Skeletal muscle tissue (tissue), 4 donors: ENCODE measurements around the gene JMJD1C. TPM values are rescaled to one million over a fixed set of nuclear protein-coding genes. Genes with fewer than 3 reads are reported as not detected.

Experiments
- H3K27ac ChIP-seq: one replicate; pipeline ENCODE4 v1.7.0; 2013; ENCODE audit warnings: mild to moderate bottlenecking, low read depth, low read length, inconsistent platforms
- H3K27me3 ChIP-seq, 3 donors: one replicate each; pipeline ENCODE4 v1.7.0; 2013; ENCODE audit warnings: low read length in 3 of 3; ENCODE audit not compliant: control insufficient read depth in 3 of 3, insufficient read depth in 3 of 3
- H3K36me3 ChIP-seq, 3 donors: one replicate each; pipeline ENCODE4 v1.7.0; 2013; ENCODE audit warnings: low read length in 3 of 3; ENCODE audit not compliant: control insufficient read depth in 3 of 3, insufficient read depth in 3 of 3
- H3K4me1 ChIP-seq, 3 donors: one replicate each; pipeline ENCODE4 v1.7.0; 2013; ENCODE audit warnings: low read length in 3 of 3, mild to moderate bottlenecking in 3 of 3; ENCODE audit not compliant: control insufficient read depth in 3 of 3, insufficient read depth in 3 of 3
- H3K4me3 ChIP-seq, 3 donors: one replicate each; pipeline ENCODE4 v1.7.0; 2013; ENCODE audit warnings: low read length in 3 of 3
- H3K9ac ChIP-seq, 3 donors: one replicate each; pipeline ENCODE4 v1.7.0; 2013; ENCODE audit warnings: low read length in 3 of 3, mild to moderate bottlenecking in 3 of 3, moderate library complexity in 2 of 3, low read depth in 1 of 3
- H3K9me3 ChIP-seq, 3 donors: one replicate each; pipeline ENCODE4 v1.7.0; 2013; ENCODE audit warnings: low read length in 3 of 3; ENCODE audit not compliant: control insufficient read depth in 3 of 3
- total RNA-seq: library from RNA; depleted of rRNA; stranded (reverse); fragments of >200 nt; gene quantifications from one replicate; pipeline ENCODE4 v1.2.3, GENCODE V29; 2014
- donor health status: Osteomylitis.

JMJD1C gene
- total RNA-seq, 1 donor from 2014 or later, result 90.8 TPM

DNA sequence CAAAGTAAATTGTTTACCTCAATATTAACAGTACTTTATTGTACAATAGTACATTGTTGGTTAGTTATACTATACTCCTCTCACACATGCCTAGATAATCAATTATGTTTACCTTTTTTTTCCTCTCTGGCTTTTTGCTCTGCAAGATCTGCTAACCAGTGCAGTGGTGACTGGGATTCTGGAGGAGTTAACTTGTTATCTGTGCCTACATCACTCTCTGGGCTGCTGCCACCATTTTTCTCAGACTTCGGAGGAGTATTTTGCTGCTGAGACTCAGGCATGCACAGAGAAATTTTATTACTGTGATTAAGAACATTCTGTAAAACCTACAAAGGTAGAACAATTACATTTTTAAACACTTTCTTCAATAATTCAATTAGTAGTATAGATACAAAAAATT lies 273.0 kb downstream of the JMJD1C start:
- Histone ChIP-seq H3K4me3 (no peak overlapping the region), H3K36me3 (peaks cover 27 to 49% (median 46%) of the 10 kb centered on the region in 3 donors), H3K27ac (no peak overlapping the region), H3K27me3 (no peaks in the 10 kb centered on the region), H3K4me1 (peaks cover 0 to 2% (median 0%) of the 10 kb centered on the region in 3 donors), H3K9me3 (no peaks in the 10 kb centered on the region), H3K9ac (no peak overlapping the region)

DNA sequence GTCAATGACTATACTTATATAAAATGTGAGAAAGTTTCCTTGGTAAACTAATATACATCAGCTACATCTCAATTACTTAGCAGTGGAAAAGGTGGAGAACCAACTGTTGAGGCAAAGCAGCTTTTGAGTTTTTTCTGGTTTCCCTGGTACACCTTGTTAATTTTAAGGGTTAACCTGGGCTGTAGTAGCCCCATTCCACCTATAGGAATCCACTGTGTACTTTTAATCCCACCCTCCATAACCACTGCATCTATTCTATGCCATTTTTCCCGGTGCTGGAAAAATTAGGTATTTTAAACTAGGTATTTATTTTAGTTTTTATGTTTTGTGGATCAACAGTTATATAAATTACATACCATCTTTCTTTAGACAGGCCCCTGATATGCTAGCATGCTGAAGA lies 290.2 kb downstream of the JMJD1C start:
- Histone ChIP-seq H3K9ac (no peak overlapping the region), H3K27me3 (no peaks in the 10 kb centered on the region), H3K9me3 (no peaks in the 10 kb centered on the region), H3K4me1 (no peaks in the 10 kb centered on the region), H3K36me3 (peaks cover 7 to 33% (median 29%) of the 10 kb centered on the region in 3 donors), H3K27ac (no peak overlapping the region), H3K4me3 (no peak overlapping the region)

DNA sequence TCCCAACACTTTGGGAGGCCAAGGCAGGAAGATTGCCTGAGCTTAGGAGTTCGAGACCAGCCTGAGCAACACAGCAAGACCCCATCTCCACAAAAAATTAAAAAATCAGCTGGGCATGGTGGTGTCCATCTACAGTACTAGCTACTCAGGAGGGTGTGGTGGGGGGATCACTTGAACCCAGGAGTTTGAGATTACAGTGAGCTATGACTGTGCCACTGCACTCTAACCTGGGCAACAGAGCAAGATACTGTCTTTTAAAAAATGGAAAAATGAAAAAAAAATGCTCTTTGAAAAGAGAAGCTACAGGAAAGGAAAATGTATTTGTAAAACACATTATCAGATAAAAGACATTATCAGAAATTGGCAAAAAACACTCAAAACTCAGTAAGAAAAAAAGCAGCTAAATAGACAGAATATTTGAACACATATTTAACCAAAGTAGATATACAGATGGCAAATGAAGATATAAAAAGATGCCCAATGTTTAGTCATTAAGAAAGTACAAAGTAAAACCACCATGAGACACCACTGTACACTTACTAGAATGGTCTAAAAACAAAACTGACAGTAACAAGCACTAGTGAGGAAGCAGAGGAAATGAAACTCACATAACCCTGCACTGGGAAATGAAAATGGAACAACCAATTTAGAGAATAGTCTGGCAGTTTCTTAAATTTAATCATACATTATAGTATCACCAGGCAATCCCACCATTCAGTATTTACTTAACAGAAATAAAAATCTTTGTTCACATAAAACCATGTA lies 292.1 kb downstream of the JMJD1C start:
- no peaks in the 10 kb centered on the region for H3K27me3 ChIP-seq
- no peaks in the 10 kb centered on the region for H3K4me1 ChIP-seq
- no peak overlapping the region for H3K9ac ChIP-seq
- H3K4me3 ChIP-seq, result no peak overlapping the region
- H3K27ac ChIP-seq, result no peak overlapping the region
- peaks cover 7 to 40% (median 39%) of the 10 kb centered on the region in 3 donors for H3K36me3 ChIP-seq
- no peaks in the 10 kb centered on the region for H3K9me3 ChIP-seq

DNA sequence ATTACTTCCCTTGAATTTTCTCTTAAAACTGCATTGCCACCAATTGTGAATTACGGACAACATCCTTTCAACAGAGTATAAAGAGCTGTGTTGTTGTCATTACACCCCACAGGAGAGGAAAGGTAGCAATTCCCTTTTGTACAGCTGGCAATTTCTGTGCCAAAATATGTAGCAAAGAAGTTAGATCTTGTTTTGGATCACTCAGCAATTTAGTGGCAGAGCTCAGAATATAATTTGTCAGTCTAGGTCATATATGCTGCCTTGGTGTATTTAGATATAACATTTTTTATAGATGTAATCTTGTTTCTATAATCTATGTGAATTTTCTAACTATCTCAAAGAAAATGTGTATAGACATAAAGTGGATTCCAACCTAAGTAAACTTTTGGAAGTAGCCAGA lies 293.9 kb downstream of the JMJD1C start:
- peaks cover 5 to 31% (median 29%) of the 10 kb centered on the region in 3 donors for H3K36me3 ChIP-seq
- no peak overlapping the region for H3K9ac ChIP-seq
- H3K4me1 ChIP-seq, result no peaks in the 10 kb centered on the region
- no peak overlapping the region for H3K4me3 ChIP-seq
- H3K27me3 ChIP-seq, result no peaks in the 10 kb centered on the region
- no peaks in the 10 kb centered on the region for H3K9me3 ChIP-seq
- H3K27ac ChIP-seq, result no peak overlapping the region

DNA sequence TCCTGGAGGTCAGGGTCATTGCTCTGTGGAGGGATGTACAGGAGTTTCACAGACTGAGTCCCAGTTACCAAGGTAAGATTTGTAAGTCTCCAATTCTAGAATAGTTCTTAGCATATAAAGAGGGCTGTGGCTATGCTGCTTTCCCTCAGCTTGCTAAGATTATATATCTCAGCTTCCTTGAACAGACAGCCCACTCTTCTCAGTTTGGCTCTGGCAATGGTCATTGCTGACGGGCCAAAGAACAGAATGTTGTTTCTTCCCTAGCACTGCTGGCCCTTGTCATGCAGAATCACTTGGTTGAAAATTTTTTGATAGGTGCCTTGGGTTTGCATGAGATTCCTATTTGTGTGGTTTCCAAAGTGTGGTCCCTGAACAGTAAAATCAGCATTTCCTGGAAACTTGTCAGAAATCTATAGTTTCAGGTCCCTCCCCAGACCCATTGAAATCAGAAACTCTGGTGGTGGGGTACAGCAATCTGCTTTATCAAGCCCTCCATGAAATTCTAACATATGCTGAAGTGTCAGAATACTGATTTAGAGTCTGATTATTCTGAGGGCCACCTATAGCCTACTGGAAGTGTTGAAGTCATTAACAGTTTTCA lies 294.4 kb downstream of the JMJD1C start:
- Histone ChIP-seq H3K4me1 (no peaks in the 10 kb centered on the region), H3K27me3 (no peaks in the 10 kb centered on the region), H3K9ac (no peak overlapping the region), H3K9me3 (no peaks in the 10 kb centered on the region), H3K4me3 (no peak overlapping the region), H3K36me3 (peaks cover 5 to 29% (median 23%) of the 10 kb centered on the region in 3 donors), H3K27ac (no peak overlapping the region)

DNA sequence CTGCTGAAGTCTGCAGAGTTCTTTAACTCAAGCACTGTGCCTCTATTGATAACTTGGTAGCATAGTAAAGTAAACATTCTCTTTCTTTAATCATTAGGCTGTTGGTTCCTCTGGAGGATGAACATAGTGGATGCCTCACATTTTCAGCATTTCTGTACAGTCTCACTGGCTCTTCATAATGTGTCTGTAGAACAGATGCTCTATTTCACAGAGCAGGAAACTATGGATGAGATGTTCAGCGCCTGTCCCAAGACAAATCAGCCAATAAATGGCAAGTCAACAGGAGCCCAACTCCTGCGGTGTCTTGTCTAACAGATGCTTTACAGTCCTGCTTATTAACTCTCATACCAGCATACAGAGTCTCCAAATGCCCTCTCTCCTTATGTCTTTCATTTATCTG lies 296.2 kb downstream of the JMJD1C start:
- H3K9me3 ChIP-seq, result no peaks in the 10 kb centered on the region
- H3K27me3 ChIP-seq, result no peaks in the 10 kb centered on the region
- no peak overlapping the region for H3K9ac ChIP-seq
- no peaks in the 10 kb centered on the region for H3K4me1 ChIP-seq
- no peak overlapping the region for H3K4me3 ChIP-seq
- H3K27ac ChIP-seq, result no peak overlapping the region
- H3K36me3 ChIP-seq, result peaks cover 0 to 22% (median 14%) of the 10 kb centered on the region in 3 donors

DNA sequence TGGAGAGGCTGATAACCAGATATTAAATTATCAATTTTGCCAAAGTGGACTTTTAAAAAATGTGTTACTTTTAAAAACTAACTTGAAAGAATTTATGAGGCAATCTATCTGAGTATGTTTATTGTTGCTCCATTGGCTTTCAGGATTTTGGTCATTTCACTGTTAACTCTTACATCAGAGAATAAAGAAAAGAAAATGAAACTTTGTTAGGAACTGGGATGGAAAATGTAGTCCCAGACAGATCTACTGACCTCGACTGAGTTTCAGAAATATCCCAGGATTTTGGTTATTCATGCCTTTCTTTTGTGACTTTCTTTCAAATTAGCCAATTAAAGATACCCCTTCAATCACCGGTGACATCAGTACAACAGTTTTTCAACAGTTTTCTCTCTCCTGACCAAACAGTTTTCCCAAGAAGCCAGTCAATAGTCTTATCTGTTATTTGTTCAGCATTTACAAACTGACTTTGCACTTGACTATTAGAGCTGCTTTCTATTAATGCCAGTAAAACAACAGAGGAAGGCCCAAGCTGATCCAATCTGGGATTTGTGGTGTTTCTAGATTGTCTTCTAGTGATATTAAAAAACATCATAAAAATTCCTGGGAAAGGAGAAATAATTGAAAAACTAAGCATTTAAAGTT lies 296.8 kb downstream of the JMJD1C start:
- Histone ChIP-seq H3K36me3 (peaks cover 0 to 19% (median 14%) of the 10 kb centered on the region in 3 donors), H3K27ac (no peak overlapping the region), H3K27me3 (no peaks in the 10 kb centered on the region), H3K4me3 (no peak overlapping the region), H3K9ac (no peak overlapping the region), H3K9me3 (no peaks in the 10 kb centered on the region), H3K4me1 (no peaks in the 10 kb centered on the region)

DNA sequence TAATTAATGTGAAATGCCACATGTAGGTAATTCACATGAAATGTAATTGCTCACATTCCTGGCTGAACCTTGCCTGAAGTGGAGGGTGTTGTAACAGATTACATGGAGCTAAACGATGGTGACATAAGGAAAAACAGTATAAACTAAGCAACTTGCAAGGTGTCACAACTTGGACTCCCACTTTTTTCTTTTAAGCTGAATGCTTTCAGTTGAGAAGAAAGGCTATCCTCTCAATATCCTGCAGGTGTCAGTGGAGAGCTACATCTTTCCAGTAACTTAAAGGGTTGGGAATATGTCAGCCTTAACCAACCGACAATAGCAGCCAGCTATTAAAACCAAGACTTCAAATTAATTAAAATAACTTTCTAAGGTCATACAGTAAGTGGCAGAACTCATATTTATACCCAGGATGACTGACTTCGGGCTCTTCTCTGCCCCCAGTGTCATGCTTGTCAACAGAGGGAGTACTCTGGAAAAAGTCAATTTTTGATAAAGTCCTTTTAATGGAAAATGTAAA lies 299.0 kb downstream of the JMJD1C start:
- H3K36me3 ChIP-seq, result peaks cover 0 to 14% (median 11%) of the 10 kb centered on the region in 3 donors
- H3K4me1 ChIP-seq, result no peaks in the 10 kb centered on the region
- H3K9ac ChIP-seq, result no peak overlapping the region
- H3K27me3 ChIP-seq, result no peaks in the 10 kb centered on the region
- H3K9me3 ChIP-seq, result no peaks in the 10 kb centered on the region
- no peak overlapping the region for H3K27ac ChIP-seq
- H3K4me3 ChIP-seq, result no peak overlapping the region

DNA sequence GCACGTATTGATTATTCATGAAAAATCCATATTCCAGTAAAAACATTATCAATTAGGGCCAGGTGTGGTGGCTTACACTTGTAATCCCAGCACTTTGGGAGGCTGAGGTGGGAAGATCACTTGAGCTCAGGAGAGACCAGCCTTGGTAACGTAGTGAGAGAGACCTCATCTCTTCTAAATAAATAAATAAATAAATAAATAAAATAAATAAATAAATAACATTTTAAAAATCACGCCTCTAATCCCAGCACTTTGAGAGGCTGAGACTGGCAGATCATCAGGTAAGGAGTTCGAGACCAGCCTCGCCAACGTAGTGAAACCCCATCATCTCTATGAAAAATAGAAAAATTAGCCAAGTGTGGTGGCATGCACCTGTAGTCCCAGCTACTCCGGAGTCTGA lies 300.5 kb downstream of the JMJD1C start:
- Histone ChIP-seq H3K9me3 (no peaks in the 10 kb centered on the region), H3K27ac (no peak overlapping the region), H3K36me3 (peaks cover 0 to 11% (median 8%) of the 10 kb centered on the region in 3 donors), H3K9ac (no peak overlapping the region), H3K4me1 (no peaks in the 10 kb centered on the region), H3K27me3 (no peaks in the 10 kb centered on the region), H3K4me3 (no peak overlapping the region)

DNA sequence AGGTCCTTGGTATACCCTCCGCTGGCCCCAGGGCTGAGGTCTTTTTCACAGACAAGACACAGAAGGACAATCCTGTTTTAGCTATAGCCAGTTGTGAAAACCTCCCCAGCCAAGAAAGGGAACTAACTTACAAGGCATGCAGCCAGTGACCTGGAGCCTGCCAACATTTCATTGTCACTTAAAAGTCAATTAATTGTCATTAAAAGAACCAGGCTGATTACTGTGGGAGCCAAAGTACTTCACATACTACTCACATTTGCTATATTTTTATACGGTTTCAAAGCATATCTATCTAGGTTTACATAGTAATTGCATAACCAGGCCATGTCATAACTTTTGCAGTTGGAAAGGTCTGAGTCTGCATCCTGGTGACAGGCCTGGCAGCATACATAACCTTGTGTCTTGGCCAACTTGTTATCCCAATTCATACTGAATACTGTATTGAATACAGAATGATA lies 301.6 kb downstream of the JMJD1C start:
- H3K4me3 ChIP-seq, result no peak overlapping the region
- no peaks in the 10 kb centered on the region for H3K4me1 ChIP-seq
- H3K27ac ChIP-seq, result no peak overlapping the region
- no peak overlapping the region for H3K9ac ChIP-seq
- H3K9me3 ChIP-seq, result no peaks in the 10 kb centered on the region
- H3K36me3 ChIP-seq, result peaks cover 0 to 3% (median 0%) of the 10 kb centered on the region in 3 donors
- no peaks in the 10 kb centered on the region for H3K27me3 ChIP-seq
